ENCODE data around the gene PLCH1. TPM values are rescaled to one million over a fixed set of nuclear protein-coding genes. Genes with fewer than 3 reads are reported as not detected.
A peak's percentile ranks its signal among the peaks of the same experiment; 100 is the strongest.

PLCH1 gene
- total RNA-seq, 1 donor from 2014 or later: 7.6 TPM

DNA sequence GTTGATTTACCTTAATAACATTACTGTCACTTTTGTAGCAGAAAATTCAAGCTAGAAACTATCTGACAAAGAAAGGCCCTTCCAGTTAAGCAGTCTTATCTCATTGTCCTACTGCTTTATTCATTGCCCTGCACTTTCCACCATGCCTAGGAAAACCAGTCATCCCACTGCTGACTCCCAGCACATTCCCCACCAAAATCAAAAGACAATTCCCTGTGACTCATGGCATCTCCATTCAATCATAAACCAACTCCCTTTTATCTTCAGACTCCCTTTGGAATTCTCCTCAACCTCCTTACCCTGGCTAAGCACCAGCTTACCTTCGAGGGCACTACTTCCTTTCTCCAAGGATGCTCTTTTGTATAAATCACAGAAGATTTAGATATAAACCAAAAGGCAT, 184.3 kb downstream of the PLCH1 start:
- Mint-ChIP-seq H3K27ac (no peak overlapping the region), H3K9me3 (no peaks in the 10 kb centered on the region), H3K4me1 (ENCODE audit: unreplicated experiment) (peaks cover 8% of the 10 kb centered on the region), H3K36me3 (no peaks in the 10 kb centered on the region), H3K27me3 (no peaks in the 10 kb centered on the region), H3K4me3 (no peak overlapping the region)
- TF ChIP-seq, protein P1, sequence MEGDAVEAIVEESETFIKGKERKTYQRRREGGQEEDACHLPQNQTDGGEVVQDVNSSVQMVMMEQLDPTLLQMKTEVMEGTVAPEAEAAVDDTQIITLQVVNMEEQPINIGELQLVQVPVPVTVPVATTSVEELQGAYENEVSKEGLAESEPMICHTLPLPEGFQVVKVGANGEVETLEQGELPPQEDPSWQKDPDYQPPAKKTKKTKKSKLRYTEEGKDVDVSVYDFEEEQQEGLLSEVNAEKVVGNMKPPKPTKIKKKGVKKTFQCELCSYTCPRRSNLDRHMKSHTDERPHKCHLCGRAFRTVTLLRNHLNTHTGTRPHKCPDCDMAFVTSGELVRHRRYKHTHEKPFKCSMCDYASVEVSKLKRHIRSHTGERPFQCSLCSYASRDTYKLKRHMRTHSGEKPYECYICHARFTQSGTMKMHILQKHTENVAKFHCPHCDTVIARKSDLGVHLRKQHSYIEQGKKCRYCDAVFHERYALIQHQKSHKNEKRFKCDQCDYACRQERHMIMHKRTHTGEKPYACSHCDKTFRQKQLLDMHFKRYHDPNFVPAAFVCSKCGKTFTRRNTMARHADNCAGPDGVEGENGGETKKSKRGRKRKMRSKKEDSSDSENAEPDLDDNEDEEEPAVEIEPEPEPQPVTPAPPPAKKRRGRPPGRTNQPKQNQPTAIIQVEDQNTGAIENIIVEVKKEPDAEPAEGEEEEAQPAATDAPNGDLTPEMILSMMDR (conservative IDR thresholded peaks at IDR 0.05): no peak
- no peak for DNase-seq (ENCODE audit: extremely low spot score, unreplicated experiment)

DNA sequence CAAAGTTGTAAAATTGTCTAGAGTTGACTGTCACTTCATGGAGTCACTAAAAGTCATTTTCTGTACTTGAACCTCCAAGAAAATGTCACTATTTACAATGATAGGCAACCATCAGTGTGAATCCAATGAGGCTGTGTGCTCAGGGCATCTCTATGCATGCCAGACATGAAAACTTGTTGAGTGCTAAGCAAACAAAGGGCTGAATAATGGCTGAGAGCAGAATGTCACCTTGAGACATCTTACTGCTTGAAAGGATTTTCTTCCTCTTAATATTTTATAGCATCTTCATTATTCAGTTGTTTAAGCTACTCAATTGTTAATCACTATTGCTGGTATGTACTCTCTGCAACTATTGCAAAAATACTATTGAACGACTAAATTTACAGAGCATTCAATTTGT, 184.7 kb downstream of the PLCH1 start:
- Mint-ChIP-seq H3K27ac (no peak overlapping the region), H3K9me3 (no peaks in the 10 kb centered on the region), H3K36me3 (no peaks in the 10 kb centered on the region), H3K4me1 (ENCODE audit: unreplicated experiment) (peaks cover 9% of the 10 kb centered on the region), H3K4me3 (no peak overlapping the region), H3K27me3 (no peaks in the 10 kb centered on the region)
- TF ChIP-seq, protein P1 (conservative IDR thresholded peaks at IDR 0.05): no peak
- no peak for DNase-seq (ENCODE audit: extremely low spot score, unreplicated experiment)

DNA sequence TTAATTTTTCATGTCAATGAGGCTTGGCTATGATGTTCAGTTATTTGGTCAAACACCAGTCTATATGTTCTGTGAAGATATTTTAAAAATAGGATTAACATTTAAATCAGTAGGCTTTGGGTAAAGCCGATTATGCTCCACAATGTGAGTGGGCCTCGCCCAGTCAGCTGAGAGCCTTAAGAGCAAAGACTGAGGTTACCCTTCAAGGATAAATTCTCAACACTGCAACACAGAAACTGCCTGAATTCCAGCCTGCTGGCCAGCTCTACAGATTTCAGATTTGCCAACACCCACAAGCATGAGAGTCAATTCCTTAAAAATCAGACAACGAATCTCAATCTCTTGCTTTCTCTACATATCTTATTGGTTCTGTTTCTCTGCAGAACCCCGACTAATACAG, 188.3 kb downstream of the PLCH1 start:
- no peaks in the 10 kb centered on the region for H3K27me3 Mint-ChIP-seq
- H3K4me1 Mint-ChIP-seq (ENCODE audit: unreplicated experiment): peaks cover 15% of the 10 kb centered on the region
- no peaks in the 10 kb centered on the region for H3K9me3 Mint-ChIP-seq
- peaks cover 5% of the 10 kb centered on the region for H3K36me3 Mint-ChIP-seq
- H3K4me3 Mint-ChIP-seq: no peak overlapping the region
- H3K27ac Mint-ChIP-seq: no peak overlapping the region
- no peak for DNase-seq (ENCODE audit: extremely low spot score, unreplicated experiment)
- TF ChIP-seq, protein P1 (conservative IDR thresholded peaks at IDR 0.05): no peak

DNA sequence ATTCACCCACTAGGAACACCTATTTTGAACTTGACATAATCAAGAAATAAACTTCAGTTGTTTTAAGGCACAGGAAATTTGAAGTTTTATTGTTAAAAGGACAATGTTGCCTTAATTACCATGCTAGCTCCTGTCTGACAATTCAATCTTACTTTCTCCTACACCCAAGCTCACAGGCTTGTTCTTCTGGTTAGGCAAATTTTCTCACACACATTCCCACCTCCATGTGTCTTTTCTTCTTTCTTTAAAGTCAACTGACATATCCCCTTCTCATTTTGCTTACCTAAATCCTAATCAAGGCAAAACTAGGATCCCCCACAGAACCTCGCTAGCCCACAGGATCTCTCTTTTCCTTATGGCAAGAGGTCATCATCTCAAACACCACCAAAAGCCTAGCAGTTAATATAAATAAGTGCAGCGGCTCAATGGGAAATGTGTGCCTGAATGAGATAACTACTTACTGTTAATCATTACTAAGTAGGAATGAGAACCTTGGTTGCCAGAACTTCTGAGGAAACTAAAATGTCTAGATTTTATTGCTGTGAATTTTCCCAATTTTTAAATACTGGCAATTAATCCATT, 189.3 kb downstream of the PLCH1 start:
- TF ChIP-seq, protein P1 (conservative IDR thresholded peaks at IDR 0.05): no peak
- H3K27me3 Mint-ChIP-seq: no peaks in the 10 kb centered on the region
- DNase-seq (ENCODE audit: extremely low spot score, unreplicated experiment): no peak
- no peaks in the 10 kb centered on the region for H3K9me3 Mint-ChIP-seq
- H3K27ac Mint-ChIP-seq: peak overlapping the region; percentile 78
- H3K4me1 Mint-ChIP-seq (ENCODE audit: unreplicated experiment): peaks cover 15% of the 10 kb centered on the region
- H3K36me3 Mint-ChIP-seq: peaks cover 5% of the 10 kb centered on the region
- peak overlapping the region; percentile 53 for H3K4me3 Mint-ChIP-seq

DNA sequence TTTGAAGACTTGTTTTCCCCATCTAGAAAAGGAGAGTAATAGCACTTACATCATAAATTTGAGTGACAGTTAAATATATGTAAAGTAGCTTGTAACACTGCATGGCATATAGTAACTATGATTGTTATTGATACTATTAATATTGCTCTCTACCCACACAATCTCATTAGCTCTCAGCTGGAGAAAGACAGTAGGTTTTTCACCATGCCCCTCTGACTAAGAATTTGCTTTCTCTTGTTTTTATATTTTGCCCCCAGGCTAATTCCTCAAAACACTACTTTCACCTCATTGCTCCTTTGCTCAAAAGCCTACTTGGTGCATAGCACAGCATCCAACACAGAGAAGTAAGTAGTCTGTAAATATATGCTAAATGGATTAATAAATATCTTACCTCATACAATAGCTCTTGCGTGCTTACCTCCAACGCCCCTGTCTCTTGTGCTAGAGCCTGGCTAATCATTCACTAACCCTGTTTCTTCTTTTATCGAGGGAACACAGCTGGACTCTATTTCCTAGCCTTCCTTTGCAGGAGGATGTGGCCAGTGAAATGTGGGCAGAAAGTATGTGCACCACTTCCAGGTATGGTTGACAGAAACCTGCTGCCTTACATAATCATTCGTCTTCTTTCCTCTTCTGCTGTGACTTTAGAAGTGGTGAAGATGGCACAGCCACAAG, 190.0 kb downstream of the PLCH1 start:
- Mint-ChIP-seq H3K4me1 (ENCODE audit: unreplicated experiment) (peaks cover 15% of the 10 kb centered on the region), H3K27me3 (no peaks in the 10 kb centered on the region), H3K36me3 (peaks cover 5% of the 10 kb centered on the region), H3K4me3 (peak overlapping the region; percentile 49), H3K27ac (peak overlapping the region; percentile 78), H3K9me3 (no peaks in the 10 kb centered on the region)
- TF ChIP-seq, protein P1 (conservative IDR thresholded peaks at IDR 0.05): no peak
- no peak for DNase-seq (ENCODE audit: extremely low spot score, unreplicated experiment)
